ENCODE results near the gene SSBP3. TPM values are rescaled to one million over a fixed set of nuclear protein-coding genes. Genes with fewer than 3 reads are reported as not detected.

Gene SSBP3
- total and polyA plus RNA-seq, 4 donors = 23.3 to 108 (median 66.3) TPM

GRCh38 chr1:54207287-54207686, 198.9 kb downstream of the SSBP3 start:
- Histone ChIP-seq H3K36me3 (ENCODE audit: control insufficient read depth, insufficient read depth, low read length) (peaks cover 65% of the 10 kb centered on the region), H3K4me1 (ENCODE audit: control insufficient read depth, insufficient read depth, low read length) (no peaks in the 10 kb centered on the region), H3K9me3 (ENCODE audit: control insufficient read depth, insufficient read depth, low read length) (no peaks in the 10 kb centered on the region), H3K4me3 (ENCODE audit: low read depth, low read length) (no peak overlapping the region), H3K27me3 (ENCODE audit: control insufficient read depth, insufficient read depth, low read length) (no peaks in the 10 kb centered on the region), H3K27ac (ENCODE audit: low read depth, low read length) (no peak overlapping the region)
- no CpG with 5 or more reads among the region's 1 CpG for WGBS (ENCODE audit: insufficient coverage)
- DNase-seq (ENCODE audit: low read depth in 4 of 6, low spot score in 6 of 6) = no peak

- H3K4me3 ChIP-seq (ENCODE audit: low read depth, low read length) = no peak overlapping the region
- peaks cover 38% of the 10 kb centered on the region for H3K36me3 ChIP-seq (ENCODE audit: control insufficient read depth, insufficient read depth, low read length)
- H3K27ac ChIP-seq (ENCODE audit: low read depth, low read length) = no peak overlapping the region
- 76% methylated on average over 6 of the region's 7 CpGs for WGBS (ENCODE audit: insufficient coverage)
- peaks cover 7% of the 10 kb centered on the region for H3K4me1 ChIP-seq (ENCODE audit: control insufficient read depth, insufficient read depth, low read length)
- H3K9me3 ChIP-seq (ENCODE audit: control insufficient read depth, insufficient read depth, low read length) = no peaks in the 10 kb centered on the region
- no peaks in the 10 kb centered on the region for H3K27me3 ChIP-seq (ENCODE audit: control insufficient read depth, insufficient read depth, low read length)
- DNase-seq (ENCODE audit: low read depth in 4 of 6, low spot score in 6 of 6) = no peak
These were observed 202.0 kb downstream of the SSBP3 start for GRCh38 chr1:54204199-54204598.

- no peak for DNase-seq (ENCODE audit: low read depth in 4 of 6, low spot score in 6 of 6)
- Histone ChIP-seq H3K4me3 (ENCODE audit: low read depth, low read length) (peak overlapping the region; percentile 88), H3K9me3 (ENCODE audit: control insufficient read depth, insufficient read depth, low read length) (no peaks in the 10 kb centered on the region), H3K27me3 (ENCODE audit: control insufficient read depth, insufficient read depth, low read length) (no peaks in the 10 kb centered on the region), H3K27ac (ENCODE audit: low read depth, low read length) (peak overlapping the region; percentile 15), H3K36me3 (ENCODE audit: control insufficient read depth, insufficient read depth, low read length) (peaks cover 12% of the 10 kb centered on the region), H3K4me1 (ENCODE audit: control insufficient read depth, insufficient read depth, low read length) (peaks cover 11% of the 10 kb centered on the region)
- WGBS (ENCODE audit: insufficient coverage) = under 1% methylated on average over 14 of the region's 15 CpGs
These were observed 205.6 kb downstream of the SSBP3 start for GRCh38 chr1:54200519-54200997.

GRCh38 chr1:54199765-54200518, 206.3 kb downstream of the SSBP3 start, which contains the start of the genes CYB5RL and MRPL37:
TSS of gene CYB5RL (minus strand) at chr1:54200030. CDS start at chr1:54195616, 4,414 bp downstream.
TSS of gene MRPL37 (plus strand) at chr1:54200167. CDS start at chr1:54200244, 77 bp downstream.
- Histone ChIP-seq H3K4me3 (ENCODE audit: low read depth, low read length) (peak within 1 kb of the TSS; percentile 88), H3K9me3 (ENCODE audit: control insufficient read depth, insufficient read depth, low read length) (no peaks in the 10 kb centered on the region), H3K27ac (ENCODE audit: low read depth, low read length) (peak within 1 kb of the TSS; percentile 15), H3K27me3 (ENCODE audit: control insufficient read depth, insufficient read depth, low read length) (no peaks in the 10 kb centered on the region), H3K4me1 (ENCODE audit: control insufficient read depth, insufficient read depth, low read length) (peaks cover 11% of the 10 kb centered on the region), H3K36me3 (ENCODE audit: control insufficient read depth, insufficient read depth, low read length) (peaks cover 10% of the 10 kb centered on the region)
- 0% methylated on average over 46 of the region's 51 CpGs for WGBS (ENCODE audit: insufficient coverage)
- DNase-seq (ENCODE audit: low read depth in 4 of 6, low spot score in 6 of 6) = peak; percentile 93 to 99 (median 96)

- 9% methylated on average over 12 of the region's 17 CpGs for WGBS (ENCODE audit: insufficient coverage)
- no peak for DNase-seq (ENCODE audit: low read depth in 4 of 6, low spot score in 6 of 6)
- peaks cover 14% of the 10 kb centered on the region for H3K36me3 ChIP-seq (ENCODE audit: control insufficient read depth, insufficient read depth, low read length)
- no peaks in the 10 kb centered on the region for H3K9me3 ChIP-seq (ENCODE audit: control insufficient read depth, insufficient read depth, low read length)
- H3K27ac ChIP-seq (ENCODE audit: low read depth, low read length) = no peak overlapping the region
- no peaks in the 10 kb centered on the region for H3K27me3 ChIP-seq (ENCODE audit: control insufficient read depth, insufficient read depth, low read length)
- peak overlapping the region; percentile 88 for H3K4me3 ChIP-seq (ENCODE audit: low read depth, low read length)
- H3K4me1 ChIP-seq (ENCODE audit: control insufficient read depth, insufficient read depth, low read length) = peaks cover 11% of the 10 kb centered on the region
These were observed 206.9 kb downstream of the SSBP3 start for GRCh38 chr1:54199151-54199764.

GRCh38 chr1:54193453-54193852, 212.7 kb downstream of the SSBP3 start:
- 97% methylated on average over 4 of the region's 5 CpGs for WGBS (ENCODE audit: insufficient coverage)
- Histone ChIP-seq H3K27ac (ENCODE audit: low read depth, low read length) (no peak overlapping the region), H3K36me3 (ENCODE audit: control insufficient read depth, insufficient read depth, low read length) (peaks cover 23% of the 10 kb centered on the region), H3K27me3 (ENCODE audit: control insufficient read depth, insufficient read depth, low read length) (no peaks in the 10 kb centered on the region), H3K4me1 (ENCODE audit: control insufficient read depth, insufficient read depth, low read length) (no peaks in the 10 kb centered on the region), H3K4me3 (ENCODE audit: low read depth, low read length) (no peak overlapping the region), H3K9me3 (ENCODE audit: control insufficient read depth, insufficient read depth, low read length) (no peaks in the 10 kb centered on the region)
- no peak for DNase-seq (ENCODE audit: low read depth in 4 of 6, low spot score in 6 of 6)

GRCh38 chr1:54191525-54191924, 214.7 kb downstream of the SSBP3 start:
- Histone ChIP-seq H3K4me3 (ENCODE audit: low read depth, low read length) (no peak overlapping the region), H3K9me3 (ENCODE audit: control insufficient read depth, insufficient read depth, low read length) (no peaks in the 10 kb centered on the region), H3K4me1 (ENCODE audit: control insufficient read depth, insufficient read depth, low read length) (no peaks in the 10 kb centered on the region), H3K27ac (ENCODE audit: low read depth, low read length) (no peak overlapping the region), H3K36me3 (ENCODE audit: control insufficient read depth, insufficient read depth, low read length) (peaks cover 23% of the 10 kb centered on the region), H3K27me3 (ENCODE audit: control insufficient read depth, insufficient read depth, low read length) (no peaks in the 10 kb centered on the region)
- 88% methylated on average over 1 of the region's 1 CpG for WGBS (ENCODE audit: insufficient coverage)
- no peak for DNase-seq (ENCODE audit: low read depth in 4 of 6, low spot score in 6 of 6)

GRCh38 chr1:54190526-54190925, 215.7 kb downstream of the SSBP3 start:
- Histone ChIP-seq H3K27ac (ENCODE audit: low read depth, low read length) (no peak overlapping the region), H3K36me3 (ENCODE audit: control insufficient read depth, insufficient read depth, low read length) (peaks cover 22% of the 10 kb centered on the region), H3K27me3 (ENCODE audit: control insufficient read depth, insufficient read depth, low read length) (no peaks in the 10 kb centered on the region), H3K4me1 (ENCODE audit: control insufficient read depth, insufficient read depth, low read length) (no peaks in the 10 kb centered on the region), H3K4me3 (ENCODE audit: low read depth, low read length) (no peak overlapping the region), H3K9me3 (ENCODE audit: control insufficient read depth, insufficient read depth, low read length) (no peaks in the 10 kb centered on the region)
- no peak for DNase-seq (ENCODE audit: low read depth in 4 of 6, low spot score in 6 of 6)
- 94% methylated on average over 9 of the region's 9 CpGs for WGBS (ENCODE audit: insufficient coverage)

GRCh38 chr1:54188291-54188690, 217.9 kb downstream of the SSBP3 start:
- Histone ChIP-seq H3K4me1 (ENCODE audit: control insufficient read depth, insufficient read depth, low read length) (no peaks in the 10 kb centered on the region), H3K27me3 (ENCODE audit: control insufficient read depth, insufficient read depth, low read length) (no peaks in the 10 kb centered on the region), H3K9me3 (ENCODE audit: control insufficient read depth, insufficient read depth, low read length) (no peaks in the 10 kb centered on the region), H3K27ac (ENCODE audit: low read depth, low read length) (no peak overlapping the region), H3K36me3 (ENCODE audit: control insufficient read depth, insufficient read depth, low read length) (peaks cover 10% of the 10 kb centered on the region), H3K4me3 (ENCODE audit: low read depth, low read length) (no peak overlapping the region)
- no peak for DNase-seq (ENCODE audit: low read depth in 4 of 6, low spot score in 6 of 6)
- 88% methylated on average over 1 of the region's 1 CpG for WGBS (ENCODE audit: insufficient coverage)

All from spinal cord (tissue), 10 donors.